ENCODE measurements around the gene NTSR1. TPM values are rescaled to one million over a fixed set of nuclear protein-coding genes. Genes with fewer than 3 reads are reported as not detected.

The NTSR1 gene
- total and polyA plus RNA-seq, 2 donors, result 0.09 to 0.14 TPM

- Histone ChIP-seq H3K4me3 (ENCODE audit: low read length in 2 of 2) (no peak overlapping the region), H3K9me3 (ENCODE audit: control insufficient read depth in 2 of 2, insufficient read depth in 1 of 2, low read length in 1 of 2) (peaks cover 0 to 14% of the 10 kb centered on the region in 2 donors), H3K4me1 (ENCODE audit: control insufficient read depth in 2 of 2, insufficient read depth in 2 of 2, low read length in 2 of 2) (peaks cover 5 to 31% of the 10 kb centered on the region in 2 donors), H3K27me3 (ENCODE audit: control insufficient read depth in 2 of 2, insufficient read depth in 1 of 2, low read length in 1 of 2) (peaks cover 0 to 4% of the 10 kb centered on the region in 2 donors), H3K27ac (ENCODE audit: low read depth in 1 of 2, low read length in 1 of 2) (no peak overlapping the region), H3K36me3 (ENCODE audit: control insufficient read depth in 2 of 2, insufficient read depth in 2 of 2, low read length in 1 of 2) (no peaks in the 10 kb centered on the region)
- WGBS, result 86% methylated on average over 29 of the region's 29 CpGs
- peak in 1 of 9 donors; percentile 9 for DNase-seq (ENCODE audit: low read depth in 6 of 9, low spot score in 9 of 9)
These were observed 65.4 kb downstream of the NTSR1 start for GRCh38 chr20:62773845-62774714.

GRCh38 chr20:62774762-62775161 is 66.1 kb downstream of the NTSR1 start:
- DNase-seq (ENCODE audit: low read depth in 6 of 9, low spot score in 9 of 9), result no peak
- WGBS, result 74% methylated on average over 8 of the region's 8 CpGs
- Histone ChIP-seq H3K9me3 (ENCODE audit: control insufficient read depth in 2 of 2, insufficient read depth in 1 of 2, low read length in 1 of 2) (peaks cover 0 to 14% of the 10 kb centered on the region in 2 donors), H3K4me3 (ENCODE audit: low read length in 2 of 2) (no peak overlapping the region), H3K36me3 (ENCODE audit: control insufficient read depth in 2 of 2, insufficient read depth in 2 of 2, low read length in 1 of 2) (no peaks in the 10 kb centered on the region), H3K27ac (ENCODE audit: low read depth in 1 of 2, low read length in 1 of 2) (peak overlapping the region in 1 of 2 donors; percentile 8), H3K27me3 (ENCODE audit: control insufficient read depth in 2 of 2, insufficient read depth in 1 of 2, low read length in 1 of 2) (peaks cover 0 to 4% of the 10 kb centered on the region in 2 donors), H3K4me1 (ENCODE audit: control insufficient read depth in 2 of 2, insufficient read depth in 2 of 2, low read length in 2 of 2) (peaks cover 5 to 31% of the 10 kb centered on the region in 2 donors)

- peaks cover 0 to 14% of the 10 kb centered on the region in 2 donors for H3K9me3 ChIP-seq (ENCODE audit: control insufficient read depth in 2 of 2, insufficient read depth in 1 of 2, low read length in 1 of 2)
- no peaks in the 10 kb centered on the region for H3K36me3 ChIP-seq (ENCODE audit: control insufficient read depth in 2 of 2, insufficient read depth in 2 of 2, low read length in 1 of 2)
- no peak for DNase-seq (ENCODE audit: low read depth in 6 of 9, low spot score in 9 of 9)
- H3K4me1 ChIP-seq (ENCODE audit: control insufficient read depth in 2 of 2, insufficient read depth in 2 of 2, low read length in 2 of 2), result peaks cover 5 to 31% of the 10 kb centered on the region in 2 donors
- no peak overlapping the region for H3K27ac ChIP-seq (ENCODE audit: low read depth in 1 of 2, low read length in 1 of 2)
- H3K27me3 ChIP-seq (ENCODE audit: control insufficient read depth in 2 of 2, insufficient read depth in 1 of 2, low read length in 1 of 2), result peaks cover 0 to 4% of the 10 kb centered on the region in 2 donors
- WGBS, result 96% methylated on average over 9 of the region's 9 CpGs
- no peak overlapping the region for H3K4me3 ChIP-seq (ENCODE audit: low read length in 2 of 2)
These were observed 66.6 kb downstream of the NTSR1 start for GRCh38 chr20:62775206-62775605.

GRCh38 chr20:62776035-62776691 is 67.5 kb downstream of the NTSR1 start:
- no peaks in the 10 kb centered on the region for H3K36me3 ChIP-seq (ENCODE audit: control insufficient read depth in 2 of 2, insufficient read depth in 2 of 2, low read length in 1 of 2)
- peaks cover 0 to 4% of the 10 kb centered on the region in 2 donors for H3K27me3 ChIP-seq (ENCODE audit: control insufficient read depth in 2 of 2, insufficient read depth in 1 of 2, low read length in 1 of 2)
- peak overlapping the region; percentile 74 to 89 for H3K27ac ChIP-seq (ENCODE audit: low read depth in 1 of 2, low read length in 1 of 2)
- 94% methylated on average over 24 of the region's 24 CpGs for WGBS
- peaks cover 0 to 14% of the 10 kb centered on the region in 2 donors for H3K9me3 ChIP-seq (ENCODE audit: control insufficient read depth in 2 of 2, insufficient read depth in 1 of 2, low read length in 1 of 2)
- no peak overlapping the region for H3K4me3 ChIP-seq (ENCODE audit: low read length in 2 of 2)
- H3K4me1 ChIP-seq (ENCODE audit: control insufficient read depth in 2 of 2, insufficient read depth in 2 of 2, low read length in 2 of 2), result peaks cover 5 to 31% of the 10 kb centered on the region in 2 donors
- DNase-seq (ENCODE audit: low read depth in 6 of 9, low spot score in 9 of 9), result no peak

GRCh38 chr20:62776692-62777527 is 68.3 kb downstream of the NTSR1 start:
- H3K27me3 ChIP-seq (ENCODE audit: control insufficient read depth in 2 of 2, insufficient read depth in 1 of 2, low read length in 1 of 2), result peaks cover 0 to 4% of the 10 kb centered on the region in 2 donors
- peaks cover 5 to 31% of the 10 kb centered on the region in 2 donors for H3K4me1 ChIP-seq (ENCODE audit: control insufficient read depth in 2 of 2, insufficient read depth in 2 of 2, low read length in 2 of 2)
- peaks cover 0 to 14% of the 10 kb centered on the region in 2 donors for H3K9me3 ChIP-seq (ENCODE audit: control insufficient read depth in 2 of 2, insufficient read depth in 1 of 2, low read length in 1 of 2)
- peak in 5 of 9 donors; percentile 37 to 73 (median 54) for DNase-seq (ENCODE audit: low read depth in 6 of 9, low spot score in 9 of 9)
- H3K4me3 ChIP-seq (ENCODE audit: low read length in 2 of 2), result no peak overlapping the region
- peak overlapping the region; percentile 74 to 89 for H3K27ac ChIP-seq (ENCODE audit: low read depth in 1 of 2, low read length in 1 of 2)
- WGBS, result 67% methylated on average over 14 of the region's 14 CpGs
- no peaks in the 10 kb centered on the region for H3K36me3 ChIP-seq (ENCODE audit: control insufficient read depth in 2 of 2, insufficient read depth in 2 of 2, low read length in 1 of 2)

- Histone ChIP-seq H3K9me3 (ENCODE audit: control insufficient read depth in 2 of 2, insufficient read depth in 1 of 2, low read length in 1 of 2) (peaks cover 0 to 14% of the 10 kb centered on the region in 2 donors), H3K27me3 (ENCODE audit: control insufficient read depth in 2 of 2, insufficient read depth in 1 of 2, low read length in 1 of 2) (peaks cover 0 to 4% of the 10 kb centered on the region in 2 donors), H3K27ac (ENCODE audit: low read depth in 1 of 2, low read length in 1 of 2) (no peak overlapping the region), H3K4me1 (ENCODE audit: control insufficient read depth in 2 of 2, insufficient read depth in 2 of 2, low read length in 2 of 2) (peaks cover 5 to 31% of the 10 kb centered on the region in 2 donors), H3K4me3 (ENCODE audit: low read length in 2 of 2) (no peak overlapping the region), H3K36me3 (ENCODE audit: control insufficient read depth in 2 of 2, insufficient read depth in 2 of 2, low read length in 1 of 2) (no peaks in the 10 kb centered on the region)
- no peak for DNase-seq (ENCODE audit: low read depth in 6 of 9, low spot score in 9 of 9)
- WGBS, result 95% methylated on average over 8 of the region's 8 CpGs
These were observed 68.8 kb downstream of the NTSR1 start for GRCh38 chr20:62777528-62777830.

- H3K27ac ChIP-seq (ENCODE audit: low read depth in 1 of 2, low read length in 1 of 2), result no peak overlapping the region
- peaks cover 0 to 14% of the 10 kb centered on the region in 2 donors for H3K9me3 ChIP-seq (ENCODE audit: control insufficient read depth in 2 of 2, insufficient read depth in 1 of 2, low read length in 1 of 2)
- H3K4me1 ChIP-seq (ENCODE audit: control insufficient read depth in 2 of 2, insufficient read depth in 2 of 2, low read length in 2 of 2), result peaks cover 5 to 31% of the 10 kb centered on the region in 2 donors
- WGBS, result 93% methylated on average over 9 of the region's 9 CpGs
- no peak for DNase-seq (ENCODE audit: low read depth in 6 of 9, low spot score in 9 of 9)
- no peak overlapping the region for H3K4me3 ChIP-seq (ENCODE audit: low read length in 2 of 2)
- peaks cover 0 to 4% of the 10 kb centered on the region in 2 donors for H3K27me3 ChIP-seq (ENCODE audit: control insufficient read depth in 2 of 2, insufficient read depth in 1 of 2, low read length in 1 of 2)
- no peaks in the 10 kb centered on the region for H3K36me3 ChIP-seq (ENCODE audit: control insufficient read depth in 2 of 2, insufficient read depth in 2 of 2, low read length in 1 of 2)
These were observed 69.4 kb downstream of the NTSR1 start for GRCh38 chr20:62778058-62778457.

- Histone ChIP-seq H3K4me3 (ENCODE audit: low read length in 2 of 2) (no peak overlapping the region), H3K4me1 (ENCODE audit: control insufficient read depth in 2 of 2, insufficient read depth in 2 of 2, low read length in 2 of 2) (peaks cover 5 to 31% of the 10 kb centered on the region in 2 donors), H3K27me3 (ENCODE audit: control insufficient read depth in 2 of 2, insufficient read depth in 1 of 2, low read length in 1 of 2) (no peaks in the 10 kb centered on the region), H3K27ac (ENCODE audit: low read depth in 1 of 2, low read length in 1 of 2) (no peak overlapping the region), H3K9me3 (ENCODE audit: control insufficient read depth in 2 of 2, insufficient read depth in 1 of 2, low read length in 1 of 2) (peaks cover 0 to 14% of the 10 kb centered on the region in 2 donors), H3K36me3 (ENCODE audit: control insufficient read depth in 2 of 2, insufficient read depth in 2 of 2, low read length in 1 of 2) (no peaks in the 10 kb centered on the region)
- 86% methylated on average over 24 of the region's 24 CpGs for WGBS
- DNase-seq (ENCODE audit: low read depth in 6 of 9, low spot score in 9 of 9), result no peak
These were observed 70.2 kb downstream of the NTSR1 start for GRCh38 chr20:62778601-62779416.
